A549 treated with Hydrocortisone at 1 μM for 4 hours (cell line): ENCODE measurements around the gene NLRP11. TPM values are rescaled to one million over a fixed set of nuclear protein-coding genes. Genes with fewer than 3 reads are reported as not detected.

Source experiments
- total RNA-seq: library from RNA; stranded (reverse); fragments of 200-300 nt; extraction: Qiagen RNA extraction; gene quantifications from 5 replicates; pipeline ENCODE4 v1.2.3, GENCODE V29; 2022

Gene NLRP11
- 0.02 to 0.06 TPM (median 0.03 TPM) in 5 replicates for total RNA-seq

DNA sequence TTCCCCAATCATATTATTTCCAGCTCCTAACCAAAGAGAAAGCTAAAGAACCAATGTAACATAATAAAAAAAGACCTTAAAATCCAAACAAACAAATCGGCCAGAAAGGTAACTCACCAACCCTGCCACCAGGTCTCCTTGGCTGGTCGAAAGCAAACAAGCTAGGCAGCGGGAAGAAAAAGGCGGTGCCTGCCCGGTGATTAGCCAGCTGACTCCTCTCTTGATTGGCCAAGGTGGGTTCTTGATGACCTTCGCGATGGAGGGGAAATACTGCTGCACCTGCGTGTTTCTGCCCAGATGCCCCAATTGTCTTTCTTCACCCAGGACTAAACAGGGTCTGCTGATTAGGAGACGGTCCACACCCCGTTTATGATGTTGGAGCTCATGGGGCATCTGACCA lies at the start of gene NLRP11:
Gene NLRP11, minus strand, starts transcription at position 154 of the 400 bp plus-strand sequence. CDS start 13,825 bp downstream, outside the sequence.

DNA sequence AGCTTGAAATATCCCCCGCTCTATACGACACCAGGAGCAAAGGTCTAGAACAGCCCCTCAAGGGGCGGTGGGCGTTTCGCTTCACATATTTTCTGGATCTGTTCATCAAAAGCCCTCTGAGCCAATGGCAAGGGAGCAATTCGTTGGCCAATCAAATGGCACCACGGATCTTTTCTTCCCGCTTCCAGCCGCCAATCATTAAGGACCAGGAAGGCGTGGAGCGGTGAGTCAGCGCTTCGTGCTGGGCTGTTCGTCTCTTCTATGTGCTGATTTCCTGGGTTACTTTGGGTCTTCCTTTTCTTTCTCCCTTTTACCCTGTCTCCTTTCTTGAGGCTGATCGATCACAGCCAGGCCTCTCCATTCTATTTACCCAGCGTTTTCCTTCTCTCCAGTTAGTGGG lies 4.5 kb upstream of the NLRP11 start, which contains the start of gene NLRP4:
Gene NLRP4, plus strand, starts transcription at position 201 of the 400 bp plus-strand sequence. CDS start 15,541 bp downstream, outside the sequence.

DNA sequence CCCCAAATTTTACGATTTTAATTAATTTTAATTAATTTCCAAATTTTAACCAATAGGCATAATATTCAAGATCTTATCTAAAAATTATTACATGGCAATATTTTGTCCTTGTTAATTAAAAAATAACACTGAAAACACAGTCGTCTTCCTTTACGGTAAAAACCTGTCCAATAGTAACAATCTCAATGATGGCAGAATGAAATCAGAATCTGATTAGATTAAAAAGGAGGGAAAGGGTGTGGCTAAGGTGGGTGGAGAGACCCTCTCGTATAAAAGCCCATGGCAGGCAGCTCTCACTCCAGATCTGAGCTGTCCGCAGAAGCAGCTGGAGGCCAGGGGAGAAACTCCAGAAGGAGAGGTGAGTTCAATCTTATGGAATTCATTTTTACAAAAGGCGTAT lies 63.0 kb downstream of the NLRP11 start, which contains the start of gene RFPL4AL1:
Gene RFPL4AL1, plus strand, starts transcription at position 301 of the 400 bp plus-strand sequence. CDS start 2,687 bp downstream, outside the sequence.

DNA sequence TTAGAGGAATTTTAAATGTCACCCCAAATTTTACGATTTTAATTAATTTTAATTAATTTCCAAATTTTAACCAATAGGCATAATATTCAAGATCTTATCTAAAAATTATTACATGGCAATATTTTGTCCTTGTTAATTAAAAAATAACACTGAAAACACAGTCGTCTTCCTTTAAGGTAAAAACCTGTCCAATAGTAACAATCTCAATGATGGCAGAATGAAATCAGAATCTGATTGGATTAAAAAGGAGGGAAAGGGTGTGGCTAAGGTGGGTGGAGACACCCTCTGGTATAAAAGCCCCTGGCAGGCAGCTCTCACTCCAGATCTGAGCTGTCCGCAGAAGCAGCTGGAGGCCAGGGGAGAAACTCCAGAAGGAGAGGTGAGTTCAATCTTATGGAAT lies 73.0 kb downstream of the NLRP11 start, which contains the start of gene RFPL4A:
Gene RFPL4A, plus strand, starts transcription at position 301 of the 400 bp plus-strand sequence. CDS start 2,704 bp downstream, outside the sequence.

DNA sequence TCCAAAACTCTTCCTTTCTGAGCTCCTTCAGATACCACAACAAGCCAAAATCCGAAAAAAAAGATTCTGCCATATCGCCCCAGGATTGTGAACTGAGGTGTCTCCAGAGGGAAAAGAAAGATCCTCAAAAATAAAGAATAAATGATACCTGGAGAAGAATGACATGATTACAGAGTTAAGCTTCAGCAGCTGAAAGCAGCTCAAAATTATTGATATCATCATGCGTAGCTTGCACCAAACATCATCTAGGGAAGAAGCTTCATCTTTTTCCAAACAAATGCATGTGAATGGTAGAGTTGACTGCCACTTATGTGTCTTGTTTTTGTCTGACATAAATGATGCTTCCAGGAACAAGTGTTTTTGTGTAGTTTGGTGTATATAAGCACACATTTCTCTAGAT lies 93.5 kb downstream of the NLRP11 start, which contains the start of gene NLRP9:
Gene NLRP9, minus strand, starts transcription at position 101 of the 400 bp plus-strand sequence. Its CDS starts 28 bp downstream, at position 73.

Other genes starting within 250 kb of the NLRP11 start
- gene FIZ1, start 232.5 kb downstream of the NLRP11 start, total RNA-seq, result 18.6 to 24.5 TPM (median 24.2 TPM) in 5 replicates
- gene ZNF524, start 231.7 kb downstream of the NLRP11 start, total RNA-seq, result 11.2 to 18.9 TPM (median 16.4 TPM) in 5 replicates
- 7.2 to 12.0 TPM (median 10.9 TPM) in 5 replicates for gene ZNF865, start 226.4 kb downstream of the NLRP11 start, total RNA-seq
- gene ZNF784, start 207.4 kb downstream of the NLRP11 start, total RNA-seq, result 4.6 to 6.1 TPM (median 5.4 TPM) in 5 replicates
- 26.3 to 52.7 TPM (median 47.0 TPM) in 5 replicates for gene ZNF580, start 191.0 kb downstream of the NLRP11 start, total RNA-seq
- 36.1 to 50.8 TPM (median 48.2 TPM) in 5 replicates for gene ZNF581, start 188.3 kb downstream of the NLRP11 start, total RNA-seq
- gene CCDC106, start 183.8 kb downstream of the NLRP11 start, total RNA-seq, result 16.8 to 19.4 TPM (median 17.5 TPM) in 5 replicates
- gene U2AF2, start 177.0 kb downstream of the NLRP11 start, total RNA-seq, result 262 to 324 TPM (median 284 TPM) in 5 replicates
- 145 to 205 TPM (median 194 TPM) in 5 replicates for gene EPN1, start 156.8 kb downstream of the NLRP11 start, total RNA-seq
- not detected in 5 replicates for gene NLRP9, start 93.6 kb downstream of the NLRP11 start, total RNA-seq
- gene RFPL4A, start 72.9 kb downstream of the NLRP11 start, total RNA-seq, result 0.38 to 1.1 TPM (median 0.84 TPM) in 5 replicates
- gene RFPL4AL1, start 62.9 kb downstream of the NLRP11 start, total RNA-seq, result 0.28 TPM in 1 of 5 replicates, not detected in the others
- not detected in 5 replicates for gene NLRP4, start 4.5 kb upstream of the NLRP11 start, total RNA-seq
- gene NLRP13, start 100.3 kb upstream of the NLRP11 start, total RNA-seq, result not detected in 5 replicates
- not detected in 5 replicates for gene NLRP8, start 115.8 kb upstream of the NLRP11 start, total RNA-seq
- 0.03 to 0.07 TPM (median 0.05 TPM) in 4 of 5 replicates, not detected in the other for gene NLRP5, start 154.8 kb upstream of the NLRP11 start, total RNA-seq